Effector CD8-positive, alpha-beta T cell (primary cell): ENCODE data around the gene MTA2.
A peak's percentile ranks its signal among the peaks of the same experiment; 100 is the strongest.

Experiments used
- DNase-seq: peaks from one replicate; lab custom pipeline; 2025; lab: John Stamatoyannopoulos, UW

MTA2 gene

GRCh38 chr11:62612366-62613290, 11.0 kb upstream of the MTA2 start, which contains the start of the genes EML3 and ROM1:
Gene EML3 (minus strand): TSS chr11:62612775. CDS start chr11:62612457, 318 bp downstream.
Gene ROM1 (plus strand): TSS chr11:62613257. CDS start chr11:62613282, 25 bp downstream.
- DNase-seq: peak; percentile 79

GRCh38 chr11:62611705-62612365, 10.2 kb upstream of the MTA2 start:
- DNase-seq: peak; percentile 61

- DNase-seq: no peak
These were observed 9.4 kb upstream of the MTA2 start for GRCh38 chr11:62610814-62611704.

- DNase-seq: no peak
These were observed 8.7 kb upstream of the MTA2 start for GRCh38 chr11:62610403-62610802.

GRCh38 chr11:62608776-62609175, 7.1 kb upstream of the MTA2 start:
- no peak for DNase-seq

GRCh38 chr11:62607714-62608113, 6.0 kb upstream of the MTA2 start:
- no peak for DNase-seq

- no peak for DNase-seq
These were observed 4.2 kb upstream of the MTA2 start for GRCh38 chr11:62605902-62606301.

- DNase-seq: no peak
These were observed 3.8 kb upstream of the MTA2 start for GRCh38 chr11:62605467-62605866.

- no peak for DNase-seq
These were observed 2.9 kb upstream of the MTA2 start for GRCh38 chr11:62604460-62605120.

GRCh38 chr11:62603776-62604299, 2.2 kb upstream of the MTA2 start:
- no peak for DNase-seq

GRCh38 chr11:62603072-62603408, 1.4 kb upstream of the MTA2 start:
- DNase-seq: no peak

GRCh38 chr11:62602141-62603071, 741 bp upstream of the MTA2 start:
- DNase-seq: peak; percentile 51

GRCh38 chr11:62601122-62601371, 618 bp downstream of the MTA2 start:
- DNase-seq: peak; percentile 38

- DNase-seq: no peak
These were observed 1.1 kb downstream of the MTA2 start for GRCh38 chr11:62600367-62601121.

GRCh38 chr11:62599901-62600300, 1.8 kb downstream of the MTA2 start:
- no peak for DNase-seq

- peak; percentile 90 for DNase-seq
These were observed 2.5 kb downstream of the MTA2 start for GRCh38 chr11:62599069-62599696.

GRCh38 chr11:62595124-62595523, 6.5 kb downstream of the MTA2 start:
- DNase-seq: no peak

- DNase-seq: peak; percentile 57
These were observed 8.1 kb downstream of the MTA2 start for GRCh38 chr11:62593434-62594044.

- no peak for DNase-seq
These were observed 8.7 kb downstream of the MTA2 start for GRCh38 chr11:62592989-62593421.
